GM21529 (cell line): ENCODE data around the gene TWNK.

ENCODE experiments used
- ATAC-seq: cut with Tn5 transposase; IDR thresholded peaks from one replicate; pipeline ENCODE4 v1.9.1; 2021; ENCODE audit not compliant: unreplicated experiment

Gene TWNK

DNA sequence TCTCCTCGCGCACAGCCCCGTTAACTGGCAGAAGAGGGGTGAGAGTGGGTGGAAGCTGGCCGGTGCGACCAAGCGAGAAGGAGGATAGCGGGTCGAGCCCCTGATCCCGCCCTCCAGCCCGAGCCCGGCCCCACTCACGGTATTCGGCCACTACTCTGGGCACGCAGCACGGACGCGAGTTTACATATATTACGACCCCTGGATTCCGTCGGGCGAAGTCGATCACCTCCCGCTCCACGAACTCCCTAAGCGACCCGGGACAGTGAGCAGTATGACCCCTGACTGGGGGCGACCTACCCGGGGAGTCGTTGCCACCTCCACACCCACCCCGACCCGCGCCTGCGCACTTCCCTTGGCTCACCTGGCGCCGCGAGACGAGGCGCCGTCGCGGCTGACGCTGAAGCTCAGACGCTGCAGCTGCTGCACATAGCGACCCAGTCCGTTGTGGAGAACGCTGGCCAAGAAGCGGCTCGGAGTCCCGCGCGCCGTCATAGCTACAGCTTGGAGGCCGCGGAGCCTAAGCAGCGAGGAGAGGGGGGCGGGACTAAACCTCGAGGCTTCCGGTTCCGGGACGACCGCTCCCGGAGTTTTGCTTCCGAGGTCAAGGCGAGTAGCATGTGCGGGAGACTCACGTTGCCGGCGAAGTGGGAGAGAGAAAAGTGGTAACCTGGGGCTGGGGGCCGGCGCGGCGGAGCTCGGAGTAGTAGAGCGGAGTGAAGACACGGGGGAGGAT lies at the start of gene TWNK, which contains the start of gene MRPL43:
Gene TWNK (plus strand): TSS at position 592 of the 733 bp plus-strand sequence. CDS start 668 bp downstream, outside the sequence.
Gene MRPL43 (minus strand): TSS at position 546 of the 733 bp plus-strand sequence. CDS start 54 bp downstream, at position 492.
- peak; percentile 91 for ATAC-seq

DNA sequence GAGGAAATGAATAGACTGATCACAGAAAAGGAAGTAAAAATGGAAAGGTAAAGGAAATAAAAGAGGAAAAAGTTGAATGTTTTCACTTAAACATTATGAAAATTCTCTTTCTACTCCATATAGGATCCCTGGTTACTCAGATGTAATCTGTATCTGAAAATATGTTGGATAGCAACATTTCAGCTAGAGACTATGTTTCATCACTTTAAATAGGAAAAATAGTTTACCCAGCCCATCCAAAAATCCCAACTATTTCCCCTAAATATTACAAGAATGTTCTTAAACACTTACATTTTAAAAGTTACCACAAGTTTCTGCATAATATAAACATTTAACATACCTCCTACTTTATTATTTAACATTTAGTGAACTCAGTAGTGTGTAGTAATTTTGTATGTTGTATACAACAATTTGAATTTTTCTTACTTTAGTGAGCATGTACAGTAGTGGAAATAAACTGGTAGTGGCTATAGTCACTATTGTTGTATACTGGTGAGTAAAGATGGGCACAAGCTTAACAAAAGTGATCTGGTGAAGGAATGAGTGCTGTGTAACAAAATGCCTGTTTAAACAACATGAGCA lies 47.5 kb upstream of the TWNK start:
- no peak for ATAC-seq

DNA sequence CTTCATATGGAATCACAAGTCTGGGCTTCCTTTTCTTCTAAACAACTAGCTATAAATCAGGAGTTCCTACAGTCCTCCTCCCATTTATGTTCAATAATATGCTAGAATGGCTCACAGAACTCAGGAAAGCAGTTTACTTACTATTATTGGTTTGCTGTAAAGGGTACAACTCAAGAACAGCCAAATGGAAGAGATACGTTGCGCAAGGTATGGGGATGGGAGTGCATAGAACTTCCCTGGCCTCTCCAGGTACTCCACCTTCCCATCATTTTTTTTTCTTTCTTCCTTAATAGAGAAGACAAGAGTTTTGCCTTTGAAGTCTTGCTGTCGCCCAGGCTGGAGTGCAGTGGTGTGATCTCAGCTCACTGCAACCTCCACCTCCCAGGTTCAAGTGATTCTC lies 45.1 kb upstream of the TWNK start:
- ATAC-seq: no peak

DNA sequence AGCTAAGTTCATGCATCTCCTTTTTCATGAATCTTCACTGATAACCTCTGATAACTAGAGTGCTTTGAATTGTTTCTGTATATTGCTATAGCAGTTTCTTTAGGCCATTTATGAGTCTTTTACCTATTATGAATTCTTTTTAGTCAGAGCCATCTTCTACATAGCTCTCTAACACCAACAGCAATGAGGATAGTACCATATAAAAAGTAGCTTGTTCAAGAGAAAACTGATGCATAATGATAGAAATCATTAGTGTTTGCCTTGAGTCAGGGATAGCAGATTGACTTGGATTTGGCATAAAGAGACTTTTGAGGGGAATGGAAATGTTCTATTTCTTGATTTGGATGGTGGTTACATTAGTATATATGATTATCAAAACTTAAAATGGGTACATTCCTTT lies 43.8 kb upstream of the TWNK start:
- no peak for ATAC-seq

DNA sequence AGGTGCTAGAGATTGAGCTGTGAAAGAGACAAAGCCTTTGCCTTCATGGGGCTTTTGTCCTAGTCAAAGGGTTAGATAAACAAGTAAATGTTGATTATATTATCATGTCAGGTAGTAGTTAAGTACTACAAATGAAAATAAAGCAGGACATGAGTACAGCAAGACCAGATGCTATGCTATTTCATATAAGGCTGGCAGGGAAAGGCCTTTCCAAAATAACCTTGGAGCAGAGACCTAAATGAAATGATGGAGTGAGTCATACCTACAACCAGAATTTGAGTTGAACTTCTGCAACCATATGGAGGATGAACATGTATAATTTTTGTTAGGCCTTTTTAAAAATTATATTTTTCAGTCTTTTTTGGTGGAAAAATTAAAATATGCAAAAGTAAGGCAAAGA lies 41.6 kb upstream of the TWNK start:
- ATAC-seq: no peak

DNA sequence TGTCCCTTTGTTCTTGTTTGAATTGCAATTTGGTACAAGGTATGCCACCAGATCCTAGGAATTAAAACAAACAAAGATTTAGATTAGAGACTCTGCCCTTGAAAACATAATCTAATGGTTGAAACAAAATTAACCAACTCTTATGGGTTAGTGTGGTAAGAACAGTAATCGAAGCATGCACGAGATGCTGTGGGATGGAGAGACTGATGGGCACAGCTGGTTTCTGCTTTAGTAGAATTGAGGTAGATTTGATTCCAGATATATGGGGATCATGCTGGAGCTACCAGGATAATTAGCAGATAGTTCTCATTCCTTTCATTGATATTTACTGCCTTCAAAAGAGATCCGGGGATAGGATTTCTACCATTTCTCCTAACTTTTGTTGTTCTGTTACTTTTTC lies 38.4 kb upstream of the TWNK start:
- ATAC-seq: no peak

DNA sequence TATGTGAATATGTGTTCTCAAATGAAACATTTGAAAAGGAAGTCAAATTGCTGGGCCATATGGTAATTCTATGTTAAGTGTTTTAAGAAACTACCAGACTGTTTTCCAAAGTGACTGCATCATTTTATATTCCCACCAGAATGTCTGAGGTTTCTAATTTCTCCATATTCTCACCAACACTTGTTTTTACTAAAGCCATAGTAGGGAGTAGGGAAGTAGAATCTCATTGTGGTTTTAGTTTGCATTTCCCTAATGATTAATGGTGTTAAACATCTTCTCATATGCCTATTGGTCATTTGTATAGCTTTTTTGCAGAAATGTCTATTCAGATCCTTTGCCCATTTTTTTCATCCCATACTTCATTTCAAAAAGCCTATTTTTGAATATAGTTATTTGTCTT lies 27.1 kb upstream of the TWNK start:
- ATAC-seq: no peak

DNA sequence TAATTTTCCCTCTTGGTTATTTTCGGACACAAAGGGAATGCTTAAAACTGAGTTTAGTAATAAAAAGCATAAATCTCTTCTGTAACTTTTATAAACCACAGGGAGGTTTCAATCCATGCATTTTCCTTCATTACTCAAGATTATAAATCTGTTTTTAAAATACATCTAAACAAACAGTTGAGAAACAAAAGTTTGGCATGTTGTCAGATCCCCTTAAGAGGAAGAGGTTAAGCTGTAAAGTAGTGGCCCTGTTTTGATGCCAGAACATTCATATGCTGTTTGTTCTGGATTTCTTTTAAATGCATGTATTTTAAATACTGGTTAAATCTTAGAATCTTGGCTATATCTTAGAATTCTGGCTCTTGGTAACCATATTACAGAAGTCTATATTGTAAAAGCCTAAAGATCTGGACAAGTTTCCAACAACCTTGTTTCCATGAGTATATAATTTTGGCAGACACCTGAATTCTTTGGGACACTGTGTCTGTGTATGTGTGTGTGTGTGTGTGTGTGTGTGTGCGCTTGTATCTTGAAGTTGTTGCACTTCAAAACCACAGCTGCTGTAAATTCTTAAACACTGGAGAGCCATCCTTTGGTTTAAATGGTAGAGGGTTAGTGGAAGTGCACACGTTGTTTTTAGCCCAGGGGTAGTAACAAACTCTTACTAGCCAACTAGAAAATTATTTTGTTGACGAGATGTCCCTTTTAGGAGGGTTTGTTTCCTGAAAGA lies 24.8 kb upstream of the TWNK start:
- no peak for ATAC-seq

DNA sequence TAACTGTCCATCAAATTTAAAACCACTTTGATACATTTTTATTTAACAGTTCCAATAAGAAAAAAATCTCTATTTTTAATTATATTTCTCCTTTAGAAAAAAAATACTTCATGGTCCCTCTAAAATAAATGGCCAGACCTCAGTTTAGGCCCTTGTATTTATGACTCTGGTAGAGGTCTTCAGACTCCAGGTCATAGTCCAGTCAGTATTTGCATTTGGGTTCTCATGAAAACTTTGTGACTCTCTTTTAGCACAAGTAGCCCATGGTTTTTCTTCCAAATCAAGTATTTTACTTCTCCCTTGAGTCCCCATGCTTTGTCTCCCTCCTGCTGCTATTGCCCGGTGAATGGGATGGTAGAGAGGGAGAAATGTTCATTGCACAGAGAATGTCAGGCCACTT lies 23.5 kb upstream of the TWNK start:
- no peak for ATAC-seq

DNA sequence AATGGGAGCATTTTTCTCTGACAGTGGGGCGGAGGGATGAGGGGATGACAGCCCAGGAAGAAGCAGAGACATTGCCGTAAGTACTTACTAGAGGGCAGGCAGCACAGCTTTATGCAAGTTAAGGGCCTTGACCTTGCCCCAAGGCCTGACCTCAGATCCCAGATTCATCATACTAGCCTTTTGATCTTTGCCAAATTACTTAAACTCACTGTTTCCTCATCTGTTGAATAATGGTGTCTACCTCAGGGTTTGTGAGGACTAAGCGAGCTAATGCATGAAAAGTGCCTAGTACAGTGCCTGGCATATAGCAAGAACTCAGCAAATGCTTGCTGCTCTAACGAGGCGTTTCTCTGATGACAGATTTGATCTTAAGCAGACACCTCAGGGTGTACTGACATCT lies 21.5 kb upstream of the TWNK start:
- ATAC-seq: no peak

DNA sequence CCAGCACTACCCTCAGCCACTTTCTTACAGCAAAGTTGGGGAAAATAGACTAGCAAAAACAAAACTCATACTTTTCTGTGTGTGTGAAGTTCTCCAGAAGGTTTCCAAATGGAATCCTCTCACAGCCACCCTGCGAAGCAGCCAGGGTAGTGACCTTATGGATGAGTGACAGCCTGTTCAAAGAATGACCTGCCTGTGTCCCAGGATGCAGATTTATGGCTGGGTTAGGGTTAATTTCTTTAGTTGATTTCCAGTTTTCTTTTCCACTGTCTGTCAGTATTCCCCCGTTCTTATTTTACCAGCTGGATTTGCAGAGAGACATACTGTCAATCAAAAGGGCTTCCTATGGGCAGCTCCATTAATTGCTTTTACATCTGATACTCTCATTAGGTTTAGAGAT lies 20.5 kb upstream of the TWNK start:
- no peak for ATAC-seq

DNA sequence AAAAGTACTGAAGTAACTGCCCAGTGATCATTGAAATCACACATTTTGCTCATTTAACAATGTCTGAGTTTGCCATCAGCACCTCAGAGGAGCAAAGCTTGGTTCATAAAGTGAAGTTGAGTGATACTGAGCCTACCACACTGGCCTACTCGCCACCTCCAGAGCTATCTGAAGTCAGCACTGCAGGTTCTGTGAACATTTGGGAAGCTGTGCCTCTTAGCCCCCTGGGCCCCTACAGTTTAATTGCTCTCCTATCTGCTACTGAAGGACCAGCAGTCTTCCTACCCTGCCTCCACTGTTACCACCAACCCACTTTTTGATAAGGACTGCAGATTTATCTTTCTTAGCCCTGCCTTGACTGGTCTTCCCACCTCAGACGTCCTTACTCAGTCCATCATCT lies 20.0 kb upstream of the TWNK start:
- no peak for ATAC-seq

DNA sequence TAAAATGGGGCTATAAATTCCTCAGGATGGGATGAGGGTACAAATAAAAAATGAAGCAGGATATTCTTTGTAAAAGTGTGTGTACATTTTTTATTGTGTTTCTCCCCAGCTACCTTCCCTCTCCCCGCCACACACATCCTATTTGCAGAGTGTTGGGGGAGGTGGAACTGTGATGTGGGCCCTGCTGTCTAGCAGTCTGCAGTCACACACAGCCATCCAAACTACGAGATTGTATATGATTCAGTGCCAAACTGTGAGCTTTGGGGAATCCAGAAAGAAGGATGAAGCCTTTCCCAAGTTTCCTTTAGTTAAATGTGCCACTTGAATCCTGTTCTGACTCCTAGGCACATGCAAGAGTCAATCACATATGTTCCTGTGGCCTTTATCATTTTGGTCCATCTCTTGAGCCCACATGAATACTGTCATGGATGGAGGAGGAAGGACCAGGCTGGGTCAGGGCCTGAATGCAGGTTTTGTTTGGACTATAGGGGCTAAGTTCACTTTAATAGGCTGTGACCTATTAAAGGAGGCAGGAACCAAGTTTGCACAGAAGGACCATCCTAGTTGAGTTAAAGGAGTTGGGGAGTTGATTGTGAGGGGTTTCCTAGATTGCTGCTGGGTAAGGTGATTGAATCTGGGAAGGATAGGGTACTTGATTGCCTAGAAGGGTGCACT lies 19.1 kb upstream of the TWNK start:
- no peak for ATAC-seq

DNA sequence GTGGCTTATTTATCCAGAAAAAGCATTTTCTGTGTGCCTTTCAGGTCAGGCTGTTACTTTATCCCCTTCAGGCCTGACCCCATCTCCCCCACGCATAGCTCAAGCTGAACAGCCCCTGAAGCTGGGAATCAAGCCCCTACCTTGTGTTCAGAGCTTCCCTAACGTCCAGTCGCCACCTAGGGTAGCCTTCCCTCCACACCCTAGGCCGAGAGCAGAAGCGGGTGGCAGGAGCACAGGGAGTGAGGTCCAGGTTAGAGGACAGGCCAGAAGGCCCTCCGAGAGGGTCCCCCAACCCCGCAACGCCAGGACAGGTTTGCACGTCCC lies 18.5 kb upstream of the TWNK start:
- no peak for ATAC-seq

DNA sequence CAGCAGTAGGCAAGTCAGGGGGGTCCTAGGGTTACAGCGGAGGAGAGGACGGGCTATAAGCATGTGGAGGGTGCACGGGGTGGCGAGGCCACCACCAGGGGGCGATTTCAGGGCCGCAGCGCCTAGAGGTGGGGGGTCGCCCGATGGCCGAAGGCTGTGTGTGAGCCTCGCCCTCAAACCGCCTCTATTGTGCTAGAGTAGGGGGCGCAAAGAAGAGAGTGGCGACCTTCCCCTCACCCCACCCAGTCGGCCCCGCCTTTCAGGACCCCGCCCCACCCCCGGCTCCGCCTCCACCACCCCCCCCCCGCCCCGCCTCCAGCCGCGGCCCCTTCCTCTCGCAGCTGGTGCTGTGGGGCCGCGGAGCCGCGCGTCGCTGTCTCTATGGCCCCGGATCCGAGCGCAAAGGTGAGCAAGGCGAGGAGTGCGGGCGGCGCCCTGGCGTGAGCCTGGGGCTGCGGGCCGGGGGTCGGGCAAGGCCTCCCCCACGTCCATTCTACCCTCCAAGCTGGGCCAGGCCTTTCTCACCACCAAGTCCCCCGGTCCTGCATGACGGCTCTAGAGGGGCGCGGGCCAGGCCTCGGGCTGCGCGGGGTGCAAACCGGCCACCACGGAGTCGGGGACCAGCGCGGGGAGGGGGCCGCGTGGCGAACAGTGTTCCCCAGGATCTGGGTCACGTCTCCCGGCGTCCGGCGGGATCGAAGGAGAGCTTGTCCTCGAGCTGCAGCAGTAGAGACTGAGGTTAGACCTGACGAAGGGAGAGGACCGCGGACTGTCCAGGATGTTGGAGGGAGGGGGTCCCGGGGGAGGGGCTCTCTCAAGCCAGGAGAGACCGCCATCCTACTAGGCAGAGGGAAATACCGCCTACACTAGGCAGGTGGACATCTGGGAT lies 17.9 kb upstream of the TWNK start, which contains the start of gene SEMA4G:
Gene SEMA4G (plus strand): TSS at position 318 of the 889 bp plus-strand sequence. CDS start 3,409 bp downstream, outside the sequence.
- ATAC-seq: peak; percentile 73

DNA sequence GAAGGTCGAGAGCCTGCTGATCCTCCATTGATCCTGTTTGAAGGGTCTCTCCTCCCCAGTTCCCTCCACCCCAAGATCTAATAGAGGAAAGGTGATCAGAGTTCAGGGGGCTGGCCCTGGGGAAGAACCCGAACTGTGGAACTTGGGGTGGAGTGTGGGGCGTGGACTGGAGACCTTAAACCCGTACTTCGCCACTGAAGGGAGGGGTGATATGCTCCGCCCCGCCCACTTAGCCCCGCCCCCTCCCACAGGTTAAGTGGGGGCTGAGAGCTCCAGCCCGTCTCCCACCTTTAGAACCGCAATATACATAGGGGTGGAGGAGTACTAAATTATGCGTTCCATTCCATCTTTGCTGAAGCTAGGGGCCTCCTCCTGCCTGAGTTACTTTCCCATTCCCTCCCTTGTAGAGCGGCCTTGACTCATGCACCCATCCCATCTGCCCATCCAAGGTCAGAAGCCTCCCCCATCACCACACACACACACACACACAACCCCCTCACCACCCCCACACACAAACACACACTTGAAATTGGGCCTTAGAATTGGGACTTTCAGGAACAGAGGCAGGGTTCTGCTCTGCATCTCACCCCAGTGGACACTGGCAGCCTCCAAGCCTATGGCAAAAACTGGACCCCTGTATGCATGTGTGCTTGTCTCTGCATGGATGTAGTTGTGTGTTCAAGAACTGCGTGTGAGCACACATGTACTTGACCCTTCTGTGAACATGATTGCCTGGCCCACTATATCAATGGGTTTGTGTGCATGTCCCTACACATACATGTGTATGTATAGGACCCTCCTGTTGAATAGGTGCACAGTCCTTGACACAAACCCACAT lies 17.0 kb upstream of the TWNK start:
- ATAC-seq: no peak

DNA sequence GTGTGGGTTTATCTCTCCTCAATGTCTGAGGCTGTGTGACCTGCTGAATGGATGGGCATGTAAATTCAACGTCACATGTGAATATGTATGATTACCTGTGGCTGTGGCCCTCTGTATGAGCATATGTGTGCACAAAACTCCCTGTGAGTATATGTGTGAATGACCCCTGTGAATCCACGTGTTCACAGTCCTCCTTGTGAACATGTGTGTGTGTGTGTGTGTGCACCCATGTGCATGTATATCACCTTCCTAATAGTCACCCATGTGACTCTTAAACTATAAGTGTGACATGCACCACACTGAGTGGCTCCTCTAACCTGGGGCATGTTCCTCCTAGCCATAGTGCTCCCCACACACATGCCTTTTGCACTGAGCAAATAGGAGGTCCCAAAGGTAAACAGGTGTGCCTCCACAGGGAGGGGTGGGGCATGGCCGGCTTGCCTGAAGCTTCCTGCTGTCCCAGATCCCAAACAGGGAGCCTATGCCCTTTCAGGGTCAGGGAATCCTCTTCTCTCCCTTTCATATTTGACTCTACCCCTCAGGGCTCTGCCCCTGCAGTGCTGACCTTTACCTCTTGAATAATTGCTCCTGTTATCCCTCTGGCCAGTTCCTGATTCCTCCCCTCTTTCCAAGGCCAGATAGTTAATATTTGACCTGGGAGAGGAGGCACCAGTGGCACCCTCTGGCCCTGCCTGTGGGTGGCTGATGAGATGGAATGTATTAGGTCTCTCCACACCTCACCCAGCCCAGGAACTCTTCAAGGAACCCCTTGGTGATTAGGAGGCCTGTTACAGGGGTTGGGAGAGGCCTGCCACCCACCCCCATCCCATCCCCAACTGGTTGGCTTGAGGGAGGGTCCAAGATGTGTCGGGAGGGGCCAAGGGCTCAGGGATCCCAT lies 16.2 kb upstream of the TWNK start:
- no peak for ATAC-seq

DNA sequence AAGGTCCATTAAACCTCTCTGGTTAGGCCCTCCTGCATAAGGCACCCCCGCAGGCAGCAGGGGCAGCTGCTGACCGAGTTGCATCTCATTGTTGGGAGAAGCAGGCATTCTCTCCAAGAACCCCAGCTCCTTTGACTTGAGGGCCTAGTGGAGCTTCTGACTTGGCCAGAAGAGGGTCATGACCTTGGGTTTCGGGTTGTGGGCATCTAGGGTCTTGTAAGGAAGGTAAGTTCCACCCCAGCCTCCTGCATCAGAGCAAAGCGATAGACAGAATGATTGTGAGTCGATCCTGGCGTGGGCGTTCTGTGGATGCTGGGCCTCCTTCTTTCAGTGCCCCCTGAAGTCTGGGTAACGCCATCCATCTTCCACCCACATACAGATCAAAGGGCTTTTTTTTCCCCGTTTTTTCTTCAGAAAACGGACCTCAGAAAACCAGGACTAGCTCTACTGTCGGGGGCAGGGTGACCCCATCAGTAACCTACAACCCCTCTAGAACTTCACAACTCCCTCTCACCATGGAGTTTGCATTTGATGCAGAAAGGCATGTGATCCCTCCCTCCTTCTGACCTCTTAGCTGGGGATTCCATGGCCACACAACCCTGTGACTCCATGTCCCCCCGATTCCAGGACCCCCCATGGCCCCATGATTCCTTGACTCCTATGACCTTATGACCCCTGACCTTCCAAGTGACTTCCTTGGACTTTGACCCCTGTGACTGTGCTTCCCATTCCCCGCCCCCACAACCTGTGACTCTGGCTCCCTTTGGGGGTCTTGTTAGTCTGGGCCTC lies 15.0 kb upstream of the TWNK start:
- ATAC-seq: no peak
